Jurkat, Clone E6-1 (cell line): Measurements from ENCODE around the gene CYFIP2. TPM values are rescaled to one million over a fixed set of nuclear protein-coding genes. Genes with fewer than 3 reads are reported as not detected.
"Not testable (repeated sequence)": the region's sequence is repeated elsewhere in the genome, so short reads cannot be mapped to it uniquely, and the experiment has no call there.

Source experiments
- DNase-seq: peaks from one replicate; pipeline ENCODE4 v3.0.0-alpha.2; 2011; ENCODE audit warnings: low read depth, low spot score
- H3K4me3 ChIP-seq: 2 replicates; pipeline ENCODE4 v1.5.1; 2011; ENCODE audit warnings: mild to moderate bottlenecking, low read length, control low read depth, moderate library complexity
- polyA plus RNA-seq: library from polyadenylated mRNA; unstranded; fragments of >200 nt; gene quantifications from one replicate; pipeline ENCODE4 v1.2.1, GENCODE V29; 2012; ENCODE audit warnings: missing spikeins; ENCODE audit not compliant: insufficient read length, insufficient read depth

CYFIP2 gene
- polyA plus RNA-seq, result 142 TPM

DNA sequence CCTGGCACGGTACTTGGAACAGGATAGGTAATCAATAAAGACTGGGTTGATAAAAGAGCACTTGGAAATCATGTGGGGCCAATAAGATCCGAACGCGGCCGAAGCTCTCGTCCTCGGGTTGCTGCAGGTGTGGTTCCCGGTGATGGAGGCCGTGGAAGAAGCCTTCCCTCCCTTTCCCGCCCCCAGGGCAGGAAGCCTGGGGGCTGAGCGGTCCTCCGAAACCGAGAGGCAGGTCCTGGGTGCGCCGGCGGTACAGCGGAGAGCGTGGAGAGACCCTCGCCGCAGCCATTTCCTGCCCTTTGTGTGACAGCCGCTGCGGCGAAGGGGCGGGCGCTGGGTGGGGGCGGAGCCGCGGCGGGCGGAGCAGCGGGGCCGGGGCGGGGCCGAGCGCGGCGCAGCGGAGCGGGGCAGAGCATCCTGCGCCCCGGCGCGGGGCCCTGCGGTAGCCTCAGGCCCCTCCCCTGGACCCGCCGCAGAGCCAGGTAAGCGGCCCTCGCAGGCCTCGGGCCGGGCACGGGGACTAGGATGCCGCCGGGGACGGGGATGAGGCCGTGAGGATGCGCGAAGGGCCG lies at the start of gene CYFIP2:
Gene CYFIP2, plus strand, starts transcription at position 410 of the 572 bp plus-strand sequence. CDS start 19,239 bp downstream, outside the sequence.
- peak within 1 kb of the TSS; percentile 63 for H3K4me3 ChIP-seq
- peak; percentile 84 for DNase-seq

DNA sequence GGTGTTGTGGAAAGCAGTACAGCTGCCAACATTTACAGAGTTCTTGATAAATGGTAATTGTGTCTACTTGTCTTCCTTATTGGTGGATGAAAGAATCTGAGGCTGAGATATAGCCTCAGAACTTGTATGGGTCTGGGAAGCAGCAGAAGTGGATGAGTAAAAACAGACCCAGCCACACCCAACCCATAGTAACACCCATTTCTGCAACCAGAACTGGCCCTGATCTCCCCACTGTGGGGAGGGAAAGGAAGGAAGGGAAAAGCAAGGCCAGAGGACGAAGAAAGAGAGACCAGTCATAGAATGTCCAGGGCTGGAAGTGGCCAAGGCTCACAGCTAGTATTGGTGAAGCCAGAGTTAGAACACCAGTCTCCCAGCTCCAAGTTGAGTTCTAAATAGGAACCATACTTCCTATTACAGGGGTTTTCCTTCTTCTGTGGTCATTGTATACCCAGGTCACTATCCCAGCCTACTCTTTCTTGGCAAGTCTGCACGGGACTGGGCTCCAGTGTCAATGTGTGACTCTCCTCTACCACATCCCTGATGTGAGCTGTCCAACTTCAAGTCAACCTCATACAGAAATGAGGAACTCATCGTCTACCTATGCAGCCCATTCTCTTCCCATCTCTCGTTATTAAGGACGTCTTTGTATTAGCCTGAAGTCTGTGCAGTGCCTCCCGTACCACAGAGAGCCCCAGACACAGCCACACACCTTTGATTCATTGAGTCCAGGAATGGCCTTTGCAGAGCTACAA lies 49.4 kb upstream of the CYFIP2 start:
- DNase-seq, result no peak
- H3K4me3 ChIP-seq, result no peak overlapping the region

DNA sequence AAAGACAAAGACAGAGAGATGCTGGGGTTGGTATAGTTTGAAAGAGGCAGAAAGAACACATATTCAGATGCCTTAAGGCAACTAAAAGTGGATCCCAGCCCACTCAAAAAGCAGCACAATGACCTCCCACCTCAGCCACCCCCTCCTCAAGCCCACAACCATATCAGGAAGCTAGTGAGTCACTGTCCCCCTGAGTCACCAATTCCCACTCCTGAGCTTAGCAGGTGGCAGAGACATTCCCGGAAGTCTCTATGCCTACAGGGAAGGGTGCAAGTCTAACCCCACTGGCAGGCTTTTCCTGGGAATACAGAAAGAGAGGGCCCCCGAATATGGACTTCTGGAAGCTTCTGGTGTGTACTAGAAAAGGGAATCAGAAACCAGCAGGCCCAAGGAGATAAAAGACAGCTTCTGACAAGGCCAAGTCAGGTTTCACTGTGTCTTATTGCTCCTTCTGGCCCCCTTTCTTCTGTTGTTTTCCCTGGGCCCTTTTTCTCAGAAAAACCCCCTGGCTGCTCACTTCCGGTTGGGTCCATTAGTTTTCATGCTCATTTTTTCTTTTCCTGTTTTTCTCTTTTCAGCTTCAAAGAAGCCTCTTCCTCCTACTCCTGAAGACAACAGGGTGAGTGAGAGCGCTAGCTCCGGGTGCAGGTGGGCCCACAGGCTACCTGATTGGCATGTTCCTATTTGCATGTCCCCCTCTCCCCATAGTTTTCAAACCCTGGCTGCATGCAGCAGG lies 48.5 kb upstream of the CYFIP2 start:
- DNase-seq, result no peak
- no peak overlapping the region for H3K4me3 ChIP-seq

DNA sequence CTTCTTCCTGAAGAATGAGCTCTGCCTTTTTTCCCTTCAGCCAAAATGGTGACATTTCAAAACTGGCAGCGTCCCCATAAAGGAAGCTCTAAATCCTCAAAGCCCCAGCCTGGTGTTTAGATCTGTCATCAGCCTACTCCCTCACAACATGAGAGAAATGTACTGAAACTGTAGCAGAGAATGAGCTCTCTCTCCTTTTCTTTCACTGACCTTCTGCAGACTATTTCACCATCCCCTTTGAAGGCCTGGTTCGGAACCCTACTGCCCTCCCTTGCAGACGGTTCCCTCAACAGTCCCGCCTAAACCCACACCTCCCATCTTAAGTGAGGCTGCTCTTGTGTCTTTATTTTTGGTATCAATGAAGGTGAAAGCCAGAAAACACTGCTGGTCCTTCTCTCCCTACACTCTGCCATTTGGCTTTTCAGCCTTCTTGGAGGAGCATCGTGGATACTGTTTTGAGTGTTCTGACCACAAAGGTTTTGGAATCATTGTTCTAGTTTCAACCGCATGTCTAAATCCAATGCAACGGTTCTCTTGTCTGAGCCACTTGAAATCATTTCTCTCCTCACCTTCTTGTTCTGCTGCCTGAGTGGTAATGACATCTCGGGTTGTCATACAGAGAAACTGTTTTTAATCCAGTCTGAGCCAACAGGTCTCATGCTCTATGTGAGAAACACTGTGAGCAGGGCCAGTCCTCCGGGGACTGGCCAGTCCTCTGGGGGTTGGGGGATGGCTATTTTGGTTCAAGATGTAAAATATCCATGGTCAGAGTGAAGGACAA lies 46.2 kb upstream of the CYFIP2 start:
- H3K4me3 ChIP-seq, result no peak overlapping the region
- DNase-seq, result no peak

DNA sequence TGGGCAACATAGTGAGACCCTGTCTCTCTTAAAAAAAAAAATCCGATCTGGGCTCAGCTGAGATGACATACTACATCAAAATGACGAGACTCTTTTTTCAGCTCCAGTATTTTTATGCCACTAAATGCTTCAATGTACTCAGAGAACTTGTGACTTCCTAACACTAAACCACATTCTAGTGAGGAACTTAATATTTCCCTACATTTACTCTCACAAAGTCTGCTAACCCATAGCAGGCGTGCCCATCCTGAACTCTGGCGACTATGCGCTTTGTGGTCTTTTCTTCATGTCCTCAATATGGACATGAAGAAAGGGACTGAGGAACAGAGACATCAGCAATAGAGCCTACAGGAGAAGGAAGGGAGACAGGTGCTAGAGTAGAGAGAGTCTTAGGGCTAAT lies 44.0 kb upstream of the CYFIP2 start:
- no peak overlapping the region for H3K4me3 ChIP-seq
- DNase-seq, result no peak

DNA sequence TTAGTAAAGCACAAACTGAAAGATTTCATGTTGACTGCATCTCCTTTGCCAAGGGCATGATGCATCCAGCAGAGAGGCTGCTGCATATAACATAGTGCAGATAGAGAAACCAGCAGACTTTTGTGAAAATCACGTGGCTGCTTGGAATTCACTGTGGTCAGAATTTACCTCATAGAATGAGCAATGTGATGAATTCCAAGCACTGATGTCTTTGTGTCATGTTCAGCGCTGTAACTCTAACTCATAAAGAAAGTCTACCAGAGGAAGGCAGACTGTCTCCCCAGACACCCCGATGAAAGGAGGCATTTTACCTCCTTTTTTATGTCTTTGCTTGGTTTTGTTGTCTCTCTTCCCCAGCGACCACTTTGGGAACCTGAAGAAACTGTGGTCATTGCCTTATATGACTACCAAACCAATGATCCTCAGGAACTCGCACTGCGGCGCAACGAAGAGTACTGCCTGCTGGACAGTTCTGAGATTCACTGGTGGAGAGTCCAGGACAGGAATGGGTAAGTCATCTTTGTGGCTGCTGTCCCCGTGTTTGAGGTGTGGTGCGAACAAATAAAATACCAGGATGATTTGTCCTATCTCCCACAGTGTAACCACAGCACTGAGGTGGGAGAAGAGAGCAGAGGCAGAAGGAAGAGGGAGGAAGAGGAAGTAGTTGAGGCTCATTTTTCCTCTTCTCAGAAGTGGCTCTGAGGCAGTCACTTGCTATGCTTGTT lies 43.3 kb upstream of the CYFIP2 start:
- DNase-seq, result no peak
- no peak overlapping the region for H3K4me3 ChIP-seq

DNA sequence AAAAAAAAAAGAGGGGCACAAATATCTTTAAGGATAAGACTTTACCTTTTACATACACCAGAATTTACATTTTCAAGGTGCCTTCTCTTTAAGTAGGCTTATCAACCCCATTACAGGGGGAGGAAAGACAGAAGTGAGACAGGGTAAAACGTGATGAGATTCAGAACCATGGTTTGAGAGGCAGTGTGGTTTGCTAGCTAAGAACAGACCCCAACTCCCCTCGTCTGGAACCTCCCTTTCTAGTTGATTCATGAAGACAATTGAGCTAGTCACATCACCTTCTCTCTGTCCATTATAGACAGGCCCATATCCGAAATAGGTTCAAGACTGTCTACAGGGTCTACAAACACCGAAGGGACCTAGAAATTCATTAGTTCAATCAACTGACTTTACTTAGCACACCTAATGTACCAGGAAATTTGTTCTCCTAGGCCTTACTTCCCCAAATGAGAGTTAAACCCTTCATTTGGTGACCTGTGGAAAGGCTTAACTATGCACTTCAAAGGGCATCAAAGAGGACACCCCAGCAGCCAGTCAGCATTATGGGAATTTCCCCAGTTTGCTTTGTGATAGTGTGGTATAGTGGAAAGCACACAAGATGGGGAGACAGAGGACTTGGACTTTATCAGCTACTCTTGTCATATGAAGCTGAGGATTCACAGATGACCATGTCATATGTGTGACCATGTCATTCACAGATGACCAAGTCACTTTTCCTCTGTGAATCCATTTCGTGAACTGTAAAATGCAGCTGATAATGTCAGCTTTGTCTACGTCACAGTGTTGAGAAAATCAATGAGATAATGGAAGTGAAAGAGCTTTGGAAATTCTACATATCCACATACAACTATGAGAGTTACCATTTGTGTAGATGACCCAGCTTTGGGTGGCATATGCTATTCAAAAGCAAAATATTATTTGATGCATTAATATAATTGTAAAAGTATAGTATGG lies 40.2 kb upstream of the CYFIP2 start:
- no peak overlapping the region for H3K4me3 ChIP-seq
- DNase-seq, result no peak

DNA sequence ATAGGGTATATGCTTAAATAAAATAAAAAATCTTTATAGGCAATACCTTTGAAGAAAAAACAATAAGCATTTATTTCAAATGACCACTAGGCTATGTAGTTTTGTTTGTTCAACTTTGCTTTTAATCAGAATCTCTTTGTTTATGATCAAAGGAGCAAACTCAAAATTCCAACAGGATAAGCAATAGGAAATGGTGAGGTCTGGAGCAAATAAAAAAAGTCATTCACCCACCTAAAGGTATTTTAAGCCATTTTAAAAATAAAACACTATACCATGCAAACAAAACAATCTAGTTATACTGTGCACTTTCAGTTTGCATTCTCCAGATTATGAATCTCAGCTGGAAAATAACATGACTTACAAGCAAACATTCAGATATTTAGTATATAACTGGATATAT lies 35.3 kb upstream of the CYFIP2 start:
- no peak overlapping the region for H3K4me3 ChIP-seq
- no peak for DNase-seq

DNA sequence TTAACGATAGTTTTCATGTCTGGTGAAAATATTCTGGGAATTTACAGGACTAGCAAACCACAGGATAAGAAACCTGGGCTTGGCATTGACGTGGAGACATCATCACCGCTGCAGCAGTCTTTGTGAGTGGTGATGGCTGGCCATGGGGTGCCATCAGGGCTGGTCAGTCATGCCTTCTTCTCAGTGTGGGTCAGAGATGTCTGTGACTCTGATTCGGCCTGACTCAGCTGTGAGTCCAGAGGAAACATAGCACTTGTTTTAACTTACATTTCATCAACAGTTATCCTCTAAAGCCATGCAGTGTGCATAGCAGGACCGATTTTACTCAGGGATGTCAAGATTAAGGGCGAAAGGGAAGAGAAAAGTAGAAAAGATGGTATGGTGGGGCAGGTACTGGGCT lies 33.2 kb upstream of the CYFIP2 start:
- no peak overlapping the region for H3K4me3 ChIP-seq
- DNase-seq, result no peak

DNA sequence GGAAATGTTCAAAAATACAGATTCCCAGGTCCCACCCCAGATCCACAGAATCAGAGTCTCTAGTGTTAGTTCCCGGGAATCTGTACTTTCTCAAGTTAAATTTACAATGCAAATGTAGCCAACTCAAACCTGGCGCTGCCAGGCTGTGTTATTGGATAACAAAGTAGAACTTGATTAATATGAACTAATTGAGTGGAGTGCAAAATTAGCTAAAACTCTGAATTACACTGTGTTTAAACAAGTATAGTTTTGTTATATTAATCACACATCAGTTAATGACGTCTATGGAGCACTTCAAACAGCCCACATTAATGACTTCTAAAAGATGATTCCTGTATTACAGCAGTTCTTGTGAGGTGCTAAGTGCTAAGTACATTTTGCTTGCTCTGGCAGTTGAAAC lies 32.4 kb upstream of the CYFIP2 start:
- no peak for DNase-seq
- no peak overlapping the region for H3K4me3 ChIP-seq

DNA sequence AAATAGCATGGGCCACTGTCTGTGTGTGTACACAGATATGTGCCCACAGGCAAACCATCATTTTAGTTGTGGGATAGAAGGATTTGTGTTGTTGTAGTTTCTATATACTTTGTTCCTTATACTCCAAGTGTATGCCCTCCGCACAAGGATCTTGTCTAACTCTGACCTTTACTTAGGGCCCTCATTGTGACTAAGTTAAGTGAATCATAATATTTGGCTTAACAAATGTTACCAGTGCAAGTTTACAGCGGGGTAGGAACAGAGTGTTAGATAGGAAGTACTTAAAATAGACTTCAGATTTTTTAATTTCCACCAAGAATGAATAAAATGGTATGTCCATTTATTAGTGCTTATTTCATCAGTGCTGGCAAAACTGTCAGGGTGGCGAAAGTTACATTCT lies 29.5 kb upstream of the CYFIP2 start:
- no peak for DNase-seq
- H3K4me3 ChIP-seq, result no peak overlapping the region

DNA sequence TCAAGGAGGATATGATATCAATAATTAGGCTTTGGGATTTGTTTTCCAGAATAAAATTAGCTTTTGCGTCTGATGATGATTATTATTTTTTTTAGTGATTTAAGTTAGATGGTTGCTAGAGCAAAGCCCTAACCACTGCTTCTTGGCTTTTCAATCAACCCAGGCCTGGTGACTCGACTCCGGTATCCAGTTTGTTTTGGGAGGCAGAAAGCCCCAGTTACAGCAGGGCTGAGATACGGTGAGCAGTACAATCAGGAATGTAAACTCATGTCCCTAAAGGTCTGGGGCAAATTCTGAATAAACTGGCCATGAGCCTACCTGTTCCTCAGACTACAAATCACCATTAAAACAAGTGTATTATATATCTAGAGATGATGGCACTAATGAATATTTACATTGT lies 24.4 kb upstream of the CYFIP2 start:
- no peak overlapping the region for H3K4me3 ChIP-seq
- no peak for DNase-seq

DNA sequence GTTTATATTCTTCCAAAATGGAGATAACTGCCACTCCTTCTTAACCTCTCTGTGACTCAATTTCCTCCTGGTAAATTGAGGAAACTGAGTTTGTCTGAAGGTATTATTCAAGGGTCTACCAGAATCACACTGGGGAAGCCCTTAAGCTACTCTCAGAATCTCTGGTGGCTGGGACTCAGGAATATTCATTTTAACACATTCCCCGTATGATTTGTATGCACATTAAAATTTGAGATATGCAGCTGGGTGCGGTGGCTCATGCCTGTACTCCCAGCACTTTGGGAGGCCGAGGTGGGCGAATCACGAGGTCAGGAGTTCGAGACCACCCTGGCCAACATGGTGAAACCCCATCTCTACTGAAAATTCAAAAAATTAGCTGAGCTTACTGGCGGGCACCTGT lies 21.2 kb upstream of the CYFIP2 start:
- H3K4me3 ChIP-seq, result not testable (repeated sequence)

DNA sequence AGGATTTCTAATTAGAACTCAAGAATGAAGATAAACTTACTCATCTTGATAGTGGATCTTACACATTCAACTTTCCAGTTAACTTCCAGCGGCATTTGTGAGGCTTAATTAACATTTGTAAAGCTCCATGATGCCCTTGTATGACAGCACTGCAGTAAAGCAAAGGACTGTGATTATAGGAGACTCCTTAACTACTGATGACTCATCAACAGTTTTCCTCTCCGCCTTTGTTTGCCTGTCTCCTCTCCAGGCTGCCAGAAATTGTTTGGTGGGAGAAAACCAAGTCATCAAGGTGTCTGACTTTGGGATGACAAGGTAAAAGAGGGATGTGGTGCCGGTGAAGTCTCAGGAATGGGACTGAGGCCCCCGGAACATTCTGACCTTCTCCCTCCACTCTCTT lies 20.4 kb upstream of the CYFIP2 start:
- H3K4me3 ChIP-seq, result no peak overlapping the region
- no peak for DNase-seq

More for the DNA sequence above, 21.2 kb upstream of the CYFIP2 start:
- DNase-seq, result not testable (repeated sequence)

DNA sequence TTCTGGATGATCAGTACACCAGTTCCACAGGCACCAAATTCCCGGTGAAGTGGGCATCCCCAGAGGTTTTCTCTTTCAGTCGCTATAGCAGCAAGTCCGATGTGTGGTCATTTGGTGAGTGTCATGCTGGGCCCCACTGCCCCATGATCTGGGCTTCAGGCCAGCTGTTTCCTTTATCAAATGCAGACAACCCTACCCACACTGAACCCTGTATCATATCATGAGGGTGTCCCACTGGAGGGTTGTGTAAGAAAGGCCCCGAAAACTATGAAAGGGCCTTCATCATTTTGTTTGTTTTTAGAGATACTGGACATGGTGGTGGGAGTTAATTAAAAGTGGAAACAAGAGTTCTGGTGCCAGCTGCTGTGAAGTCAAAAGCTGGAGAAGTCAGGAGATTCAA lies 20.0 kb upstream of the CYFIP2 start:
- H3K4me3 ChIP-seq, result no peak overlapping the region
- no peak for DNase-seq

DNA sequence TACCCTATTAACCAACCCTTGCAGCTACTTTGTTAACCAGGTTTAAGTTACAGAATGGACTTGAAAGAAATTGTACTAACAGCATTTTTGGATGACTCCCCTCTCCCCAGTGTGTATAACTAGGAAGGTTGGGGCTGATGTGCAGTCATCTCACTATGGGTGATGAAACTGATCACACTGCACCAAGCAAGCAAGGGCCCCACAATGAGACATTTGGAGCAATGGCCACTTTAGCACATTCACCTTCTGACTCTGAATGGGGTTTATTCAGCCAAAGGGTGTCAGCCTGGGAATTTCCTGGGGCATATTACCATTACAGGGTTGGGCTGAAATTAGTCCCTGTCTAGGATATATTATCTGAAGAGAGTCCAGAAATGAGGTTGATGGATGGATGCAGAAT lies 18.7 kb upstream of the CYFIP2 start:
- no peak for DNase-seq
- no peak overlapping the region for H3K4me3 ChIP-seq

DNA sequence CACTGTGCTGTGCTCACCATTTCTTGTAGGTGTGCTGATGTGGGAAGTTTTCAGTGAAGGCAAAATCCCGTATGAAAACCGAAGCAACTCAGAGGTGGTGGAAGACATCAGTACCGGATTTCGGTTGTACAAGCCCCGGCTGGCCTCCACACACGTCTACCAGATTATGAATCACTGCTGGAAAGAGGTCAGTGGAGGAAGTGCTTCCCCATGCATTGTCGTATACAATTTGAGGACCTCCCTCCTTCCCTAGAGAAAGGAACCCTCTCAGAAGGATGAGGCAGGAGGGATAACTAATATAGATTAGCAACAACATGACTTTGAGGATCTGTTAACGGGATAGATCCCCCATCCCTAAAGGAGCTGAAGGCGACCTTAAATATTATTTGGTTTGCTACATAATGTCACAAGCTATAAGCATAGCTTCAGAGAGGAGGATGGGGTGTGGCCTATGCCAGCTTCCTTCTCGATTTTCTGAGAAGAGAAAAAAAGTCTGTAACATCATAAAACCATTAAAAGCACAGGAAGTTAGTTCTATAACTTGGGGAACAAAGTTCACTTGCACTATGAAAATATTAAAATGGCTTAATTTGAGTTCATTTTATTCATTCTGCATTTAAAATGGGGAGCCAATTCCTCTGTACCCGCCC lies 17.0 kb upstream of the CYFIP2 start:
- no peak for DNase-seq
- no peak overlapping the region for H3K4me3 ChIP-seq
